Karpas-422 (cell line): ENCODE results near the gene LRRC4B. TPM values are rescaled to one million over a fixed set of nuclear protein-coding genes. Genes with fewer than 3 reads are reported as not detected.
A peak's percentile ranks its signal among the peaks of the same experiment; 100 is the strongest.

ENCODE experiments used
- DNase-seq: peaks from one replicate; pipeline ENCODE4 v3.0.0-alpha.2; 2015
- H2AFZ ChIP-seq: fragments of 200-600 bp; sonication (generic); 2 replicates; pipeline ENCODE4 v1.6.1; 2014; ENCODE audit warnings: antibody characterized with exemption, low read length, mixed read lengths
- H3K27ac ChIP-seq: fragments of 200-600 bp; sonication (generic); 2 replicates; pipeline ENCODE4 v1.5.1; 2014; ENCODE audit warnings: mild to moderate bottlenecking, low read length, moderate library complexity
- H3K27me3 ChIP-seq: fragments of 200-600 bp; sonication (generic); 2 replicates; pipeline ENCODE4 v1.6.1; 2014; ENCODE audit warnings: low read length, mixed read lengths
- H3K36me3 ChIP-seq: fragments of 200-600 bp; sonication (generic); 2 replicates; pipeline ENCODE4 v1.6.1; 2014; ENCODE audit warnings: low read length, mixed read lengths; ENCODE audit not compliant: insufficient read depth
- H3K4me1 ChIP-seq: fragments of 200-600 bp; sonication (generic); 2 replicates; pipeline ENCODE4 v1.6.1; 2014; ENCODE audit warnings: mild to moderate bottlenecking, low read length, mixed read lengths
- H3K4me2 ChIP-seq: fragments of 200-600 bp; sonication (generic); 2 replicates; pipeline ENCODE4 v1.6.1; 2014; ENCODE audit warnings: low read length, low read depth, mild to moderate bottlenecking; ENCODE audit not compliant: poor library complexity, severe bottlenecking
- H3K4me3 ChIP-seq: fragments of 200-600 bp; sonication (generic); 2 replicates; pipeline ENCODE4 v1.5.1; 2014; ENCODE audit warnings: mild to moderate bottlenecking, antibody characterized with exemption, low read length, mixed read lengths
- H3K79me2 ChIP-seq: fragments of 200-600 bp; sonication (generic); 2 replicates; pipeline ENCODE4 v1.6.1; 2014; ENCODE audit warnings: mild to moderate bottlenecking, low read length, mixed read lengths
- H3K9ac ChIP-seq: fragments of 200-600 bp; sonication (generic); 2 replicates; pipeline ENCODE4 v1.6.0; 2014; ENCODE audit warnings: low read length
- H3K9me2 ChIP-seq: fragments of 200-600 bp; sonication (generic), shearing (Covaris generic); replicated peaks from 2 replicates; pipeline ENCODE4 v1.6.0; 2014; ENCODE audit warnings: mild to moderate bottlenecking, low read length, moderate library complexity; ENCODE audit not compliant: insufficient read depth
- H3K9me3 ChIP-seq: fragments of 300-700, 200-600 bp; sonication (generic); 2 replicates; pipeline ENCODE4 v1.6.1; 2014; ENCODE audit warnings: low read length, mixed read lengths
- H4K20me1 ChIP-seq: fragments of 200-600 bp; sonication (generic); 2 replicates; pipeline ENCODE4 v1.6.1; 2014; ENCODE audit warnings: mild to moderate bottlenecking, antibody characterized with exemption, low read length, low read depth; ENCODE audit not compliant: insufficient read depth
- total RNA-seq: library from RNA; depleted of rRNA; stranded (reverse); fragments of >200 nt; shearing (Covaris generic); gene quantifications from 2 replicates; pipeline ENCODE4 v1.2.3, GENCODE V29; 2014; ENCODE audit warnings: low replicate concordance

The LRRC4B gene
- total RNA-seq, 1 experiment from 2014 or later, result not detected

GRCh38 chr19:50546527-50547221 lies 21.6 kb downstream of the LRRC4B start:
- no peak overlapping the region for H3K4me3 ChIP-seq
- H3K27ac ChIP-seq, result no peak overlapping the region
- H3K9me2 ChIP-seq, result no peaks in the 10 kb centered on the region
- no peaks in the 10 kb centered on the region for H3K4me1 ChIP-seq
- H4K20me1 ChIP-seq, result no peaks in the 10 kb centered on the region
- H3K9me3 ChIP-seq, result no peaks in the 10 kb centered on the region
- no peaks in the 10 kb centered on the region for H3K79me2 ChIP-seq
- H3K27me3 ChIP-seq, result no peaks in the 10 kb centered on the region
- no peak for DNase-seq
- H3K9ac ChIP-seq, result no peak overlapping the region
- H3K4me2 ChIP-seq, result no peak overlapping the region
- no peaks in the 10 kb centered on the region for H3K36me3 ChIP-seq
- H2AFZ ChIP-seq, result no peak overlapping the region

GRCh38 chr19:50542943-50543342 lies 25.3 kb downstream of the LRRC4B start:
- Histone ChIP-seq H3K4me3 (no peak overlapping the region), H2AFZ (no peak overlapping the region), H3K27ac (no peak overlapping the region), H3K9me2 (no peaks in the 10 kb centered on the region), H3K79me2 (no peaks in the 10 kb centered on the region), H3K27me3 (no peaks in the 10 kb centered on the region), H3K9me3 (no peaks in the 10 kb centered on the region), H3K36me3 (no peaks in the 10 kb centered on the region), H3K9ac (no peak overlapping the region), H3K4me2 (no peak overlapping the region), H3K4me1 (no peaks in the 10 kb centered on the region), H4K20me1 (no peaks in the 10 kb centered on the region)
- DNase-seq, result no peak

- H3K4me3 ChIP-seq, result no peak overlapping the region
- H3K36me3 ChIP-seq, result no peaks in the 10 kb centered on the region
- peak; percentile 91 for DNase-seq
- peaks cover 4% of the 10 kb centered on the region for H3K9me3 ChIP-seq
- H4K20me1 ChIP-seq, result no peaks in the 10 kb centered on the region
- H2AFZ ChIP-seq, result no peak overlapping the region
- no peak overlapping the region for H3K9ac ChIP-seq
- no peak overlapping the region for H3K27ac ChIP-seq
- no peaks in the 10 kb centered on the region; the same call in 1 of the 2 replicates for H3K27me3 ChIP-seq
- H3K79me2 ChIP-seq, result no peaks in the 10 kb centered on the region
- H3K4me2 ChIP-seq, result no peak overlapping the region
- H3K9me2 ChIP-seq, result no peaks in the 10 kb centered on the region
- H3K4me1 ChIP-seq, result no peaks in the 10 kb centered on the region
These were observed 30.4 kb downstream of the LRRC4B start for GRCh38 chr19:50537769-50538230.

- Histone ChIP-seq H3K36me3 (no peaks in the 10 kb centered on the region), H3K4me1 (no peaks in the 10 kb centered on the region), H3K4me3 (no peak overlapping the region), H3K4me2 (no peak overlapping the region), H3K9me3 (peaks cover 6% of the 10 kb centered on the region), H4K20me1 (no peaks in the 10 kb centered on the region), H3K9me2 (no peaks in the 10 kb centered on the region), H3K79me2 (no peaks in the 10 kb centered on the region), H3K27ac (no peak overlapping the region), H3K9ac (no peak overlapping the region), H3K27me3 (no peaks in the 10 kb centered on the region; the same call in 1 of the 2 replicates), H2AFZ (no peak overlapping the region)
- DNase-seq, result no peak
These were observed 30.9 kb downstream of the LRRC4B start for GRCh38 chr19:50537306-50537685.

- H3K9me2 ChIP-seq, result no peaks in the 10 kb centered on the region
- no peaks in the 10 kb centered on the region; the same call in 1 of the 2 replicates for H3K27me3 ChIP-seq
- no peaks in the 10 kb centered on the region for H3K79me2 ChIP-seq
- DNase-seq, result peak; percentile 65
- H3K36me3 ChIP-seq, result no peaks in the 10 kb centered on the region
- no peaks in the 10 kb centered on the region for H4K20me1 ChIP-seq
- no peak overlapping the region for H3K27ac ChIP-seq
- no peaks in the 10 kb centered on the region for H3K4me1 ChIP-seq
- no peak overlapping the region for H3K4me3 ChIP-seq
- H3K9me3 ChIP-seq, result peaks cover 6% of the 10 kb centered on the region
- H2AFZ ChIP-seq, result no peak overlapping the region
- no peak overlapping the region for H3K4me2 ChIP-seq
- no peak overlapping the region for H3K9ac ChIP-seq
These were observed 31.5 kb downstream of the LRRC4B start for GRCh38 chr19:50536662-50537305.

GRCh38 chr19:50535672-50536187 lies 32.5 kb downstream of the LRRC4B start:
- Histone ChIP-seq H4K20me1 (no peaks in the 10 kb centered on the region), H3K9ac (no peak overlapping the region), H3K9me3 (peaks cover 6% of the 10 kb centered on the region), H3K36me3 (no peaks in the 10 kb centered on the region), H2AFZ (no peak overlapping the region), H3K4me2 (no peak overlapping the region), H3K4me3 (no peak overlapping the region), H3K27ac (no peak overlapping the region), H3K4me1 (no peaks in the 10 kb centered on the region), H3K9me2 (no peaks in the 10 kb centered on the region), H3K27me3 (no peaks in the 10 kb centered on the region; the same call in 1 of the 2 replicates), H3K79me2 (no peaks in the 10 kb centered on the region)
- no peak for DNase-seq

- H3K36me3 ChIP-seq, result no peaks in the 10 kb centered on the region
- H3K4me1 ChIP-seq, result no peaks in the 10 kb centered on the region
- no peak overlapping the region for H3K27ac ChIP-seq
- H3K4me3 ChIP-seq, result no peak overlapping the region
- no peak overlapping the region for H2AFZ ChIP-seq
- H4K20me1 ChIP-seq, result no peaks in the 10 kb centered on the region
- no peaks in the 10 kb centered on the region for H3K79me2 ChIP-seq
- no peaks in the 10 kb centered on the region; the same call in 1 of the 2 replicates for H3K27me3 ChIP-seq
- H3K9me2 ChIP-seq, result no peaks in the 10 kb centered on the region
- no peak overlapping the region for H3K9ac ChIP-seq
- DNase-seq, result no peak
- peaks cover 6% of the 10 kb centered on the region for H3K9me3 ChIP-seq
- no peak overlapping the region for H3K4me2 ChIP-seq
These were observed 33.8 kb downstream of the LRRC4B start for GRCh38 chr19:50534478-50534877.

- no peak overlapping the region for H3K4me3 ChIP-seq
- H3K4me1 ChIP-seq, result no peaks in the 10 kb centered on the region
- no peaks in the 10 kb centered on the region for H4K20me1 ChIP-seq
- no peaks in the 10 kb centered on the region for H3K79me2 ChIP-seq
- DNase-seq, result no peak
- no peak overlapping the region for H2AFZ ChIP-seq
- H3K27ac ChIP-seq, result no peak overlapping the region
- H3K9ac ChIP-seq, result no peak overlapping the region
- H3K9me2 ChIP-seq, result no peaks in the 10 kb centered on the region
- H3K9me3 ChIP-seq, result peaks cover 6% of the 10 kb centered on the region
- H3K4me2 ChIP-seq, result no peak overlapping the region
- no peaks in the 10 kb centered on the region for H3K36me3 ChIP-seq
- no peaks in the 10 kb centered on the region; the same call in 1 of the 2 replicates for H3K27me3 ChIP-seq
These were observed 35.3 kb downstream of the LRRC4B start for GRCh38 chr19:50532952-50533351.
